GM19240 (cell line): Measurements from ENCODE around the gene ZNF320.
A peak's percentile ranks its signal among the peaks of the same experiment; 100 is the strongest.
"Not testable (repeated sequence)": the region's sequence is repeated elsewhere in the genome, so short reads cannot be mapped to it uniquely, and the experiment has no call there.

Experiments
- DNase-seq: peaks from one replicate; pipeline ENCODE4 v3.0.0; 2011; ENCODE audit warnings: low spot score; ENCODE audit not compliant: insufficient read length

The ZNF320 gene

GRCh38 chr19:52922841-52923777 lies 25.7 kb upstream of the ZNF320 start, which contains the start of gene ZNF888:
TSS of gene ZNF888 (minus strand) at chr19:52923428. CDS start at chr19:52917873, 5,555 bp downstream.
- peak; percentile 82 for DNase-seq

- no peak for DNase-seq
These were observed 20.1 kb upstream of the ZNF320 start for GRCh38 chr19:52917531-52917930.

GRCh38 chr19:52910648-52911047 lies 13.2 kb upstream of the ZNF320 start:
- no peak for DNase-seq

- not testable (repeated sequence) for DNase-seq
These were observed 6.8 kb upstream of the ZNF320 start for GRCh38 chr19:52904052-52904780.

- DNase-seq = no peak
These were observed 4.4 kb upstream of the ZNF320 start for GRCh38 chr19:52901842-52902241.

- not testable (repeated sequence) for DNase-seq
These were observed 1.2 kb upstream of the ZNF320 start for GRCh38 chr19:52898596-52898995.

GRCh38 chr19:52898101-52898500 lies 666 bp upstream of the ZNF320 start:
- no peak for DNase-seq

GRCh38 chr19:52896431-52897137 lies 851 bp downstream of the ZNF320 start:
- no peak for DNase-seq

GRCh38 chr19:52891336-52891735 lies 6.1 kb downstream of the ZNF320 start:
- no peak for DNase-seq

GRCh38 chr19:52889931-52890330 lies 7.5 kb downstream of the ZNF320 start:
- no peak for DNase-seq

GRCh38 chr19:52889076-52889475 lies 8.4 kb downstream of the ZNF320 start:
- no peak for DNase-seq

- DNase-seq = no peak
These were observed 16.5 kb downstream of the ZNF320 start for GRCh38 chr19:52880895-52881389.

- not testable (repeated sequence) for DNase-seq
These were observed 24.4 kb downstream of the ZNF320 start for GRCh38 chr19:52872996-52873395.

- DNase-seq = no peak
These were observed 26.0 kb downstream of the ZNF320 start for GRCh38 chr19:52871466-52871865.

GRCh38 chr19:52868031-52868430 lies 29.4 kb downstream of the ZNF320 start:
- DNase-seq = not testable (repeated sequence)

GRCh38 chr19:52857378-52858191 lies 39.9 kb downstream of the ZNF320 start, which contains the start of gene ZNF468:
TSS of gene ZNF468 (minus strand) at chr19:52857619. CDS start at chr19:52854272, 3,347 bp downstream.
- peak; percentile 17 for DNase-seq

- DNase-seq = not testable (repeated sequence)
These were observed 40.7 kb downstream of the ZNF320 start for GRCh38 chr19:52856540-52857377.
